PC-3 (cell line): ENCODE measurements around the gene EIF5. TPM values are rescaled to one million over a fixed set of nuclear protein-coding genes. Genes with fewer than 3 reads are reported as not detected.

Experiments
- ATAC-seq: fragments of 200-7000 bp; cut with Tn5 transposase; 2 replicates; pipeline ENCODE4 v1.9.1; 2020; ENCODE audit warnings: mild to moderate bottlenecking, moderate library complexity
- BruUV-seq: library from RNA; stranded (reverse); fragments of 400-500 nt; replicated peaks from 2 replicates; lab custom pipeline; 2021; lab: Mats Ljungman, UMichigan
- CTCF ChIA-PET: fragments of 300-600 bp; sonication (Branson Sonifier 250); formaldehyde crosslinking; loops from one replicate; lab custom pipeline; 2022; ENCODE audit warnings: antibody characterized with exemption; lab: Charles Lee
- POLR2A ChIA-PET: fragments of 300-600 bp; sonication (Branson Sonifier 250); formaldehyde crosslinking; loops from one replicate; lab custom pipeline; 2022; ENCODE audit warnings: antibody characterized with exemption; ENCODE audit not compliant: unreplicated experiment; lab: Charles Lee
- DNase-seq: peaks from one replicate; pipeline ENCODE4 v3.0.0-alpha.2; 2015
- H2AFZ ChIP-seq: fragments of 300-600 bp; sonication (generic); 2 replicates; pipeline ENCODE4 v1.6.0; 2016; ENCODE audit warnings: antibody characterized with exemption, low read length
- H3F3A ChIP-seq: fragments of 300-600 bp; sonication (generic); one replicate; pipeline ENCODE4 v1.6.0; 2017; ENCODE audit warnings: antibody characterized with exemption, low read length, control low read depth, mild to moderate bottlenecking; ENCODE audit not compliant: unreplicated experiment
- H3K27ac ChIP-seq: fragments of 300-600 bp; sonication (generic); 2 replicates; pipeline ENCODE4 v1.5.1; 2016; ENCODE audit warnings: mild to moderate bottlenecking, low read length
- H3K27me3 ChIP-seq: fragments of 300-600 bp; sonication (generic); 2 replicates; pipeline ENCODE4 v1.6.1; 2016; ENCODE audit warnings: low read length, mixed read lengths
- H3K36me3 ChIP-seq: fragments of 300-600 bp; sonication (generic); 2 replicates; pipeline ENCODE4 v1.6.1; 2016; ENCODE audit warnings: low read depth, mixed run types, low read length, mixed read lengths
- H3K4me1 ChIP-seq: fragments of 300-600 bp; sonication (generic); 2 replicates; pipeline ENCODE4 v1.5.1; 2016; ENCODE audit warnings: low read length; ENCODE audit not compliant: insufficient read depth
- H3K4me2 ChIP-seq: fragments of 300-600 bp; sonication (generic); 2 replicates; pipeline ENCODE4 v1.6.0; 2016; ENCODE audit warnings: low read length
- H3K4me3 ChIP-seq: fragments of 300-600 bp; sonication (generic); 2 replicates; pipeline ENCODE4 v1.5.1; 2016; ENCODE audit warnings: mild to moderate bottlenecking, low read length, mixed read lengths
- H3K79me2 ChIP-seq: fragments of 300-600 bp; sonication (generic); 2 replicates; pipeline ENCODE4 v1.6.1; 2017; ENCODE audit warnings: low read length, mixed read lengths
- H3K9ac ChIP-seq: fragments of 300-600 bp; sonication (generic); 2 replicates; pipeline ENCODE4 v1.6.0; 2016; ENCODE audit warnings: mild to moderate bottlenecking, low read length
- H3K9me2 ChIP-seq: fragments of 300-600 bp; sonication (generic); replicated peaks from 2 replicates; pipeline ENCODE4 v1.6.1; 2016; ENCODE audit warnings: mixed run types, low read length, mixed read lengths
- H3K9me3 ChIP-seq: fragments of 300-600 bp; sonication (generic); 2 replicates; pipeline ENCODE4 v1.6.1; 2016; ENCODE audit warnings: low read length, mixed read lengths
- H4K20me1 ChIP-seq: fragments of 300-600 bp; sonication (generic); 2 replicates; pipeline ENCODE4 v1.6.1; 2016; ENCODE audit warnings: low read length, mixed read lengths
- EZH2 ChIP-seq: fragments of 300-600 bp; sonication (generic); IDR thresholded peaks from one replicate; pipeline ENCODE4 v1.6.1; 2017; ENCODE audit warnings: antibody characterized with exemption, mild to moderate bottlenecking, low read length; ENCODE audit not compliant: unreplicated experiment
- EZH2phosphoT487 ChIP-seq: fragments of 300-600 bp; sonication (generic); IDR thresholded peaks from 2 replicates; pipeline ENCODE4 v1.6.1; 2018; ENCODE audit warnings: mild to moderate bottlenecking, antibody characterized with exemption, low read length, borderline replicate concordance
- intact Hi-C: fragments of 100-400 bp; cut with micrococcal nuclease; formaldehyde crosslinking; loops from 2 replicates; pipeline ENCODE4 v1.9.0; 2023
- total RNA-seq: library from RNA; depleted of rRNA; stranded (reverse); fragments of >200 nt; gene quantifications from 2 replicates; pipeline ENCODE4 v1.2.3, GENCODE V29; 2014
- TF ChIP-seq, protein P1 (sequence below): fragments of 300-600 bp; sonication (generic); conservative IDR thresholded peaks from 2 replicates; pipeline ENCODE4 v1.5.1; 2017; ENCODE audit warnings: antibody characterized with exemption, low read depth, mild to moderate bottlenecking, low read length

EIF5 gene
- total RNA-seq, 1 experiment from 2014 or later = 216 TPM

DNA sequence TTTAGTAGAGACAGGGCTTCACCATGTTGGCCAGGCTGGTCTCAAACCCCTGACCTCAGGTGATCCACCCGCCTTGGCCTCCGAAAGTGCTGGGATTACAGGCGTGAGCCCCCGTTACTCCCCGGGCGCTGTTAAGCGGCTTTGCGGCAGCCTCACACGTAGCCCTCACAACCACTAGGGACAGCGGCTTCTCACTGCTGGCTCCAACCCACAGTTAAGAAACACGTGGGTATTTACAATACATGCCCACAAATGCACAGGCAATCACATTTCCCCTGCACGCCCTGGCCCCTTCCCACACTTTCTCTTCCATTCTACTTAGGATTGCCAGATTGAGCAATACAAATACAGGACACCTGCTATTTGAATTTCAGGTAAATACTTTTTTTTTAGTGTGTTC, 37.0 kb upstream of the EIF5 start:
- no peaks in the 10 kb centered on the region for H3K27me3 ChIP-seq
- no peak overlapping the region for H3K27ac ChIP-seq
- DNase-seq = no peak
- no peak overlapping the region for H3K4me2 ChIP-seq
- BruUV-seq = no TSS peak
- TF ChIP-seq EZH2phosphoT487 = no peak
- TF ChIP-seq, protein P1, sequence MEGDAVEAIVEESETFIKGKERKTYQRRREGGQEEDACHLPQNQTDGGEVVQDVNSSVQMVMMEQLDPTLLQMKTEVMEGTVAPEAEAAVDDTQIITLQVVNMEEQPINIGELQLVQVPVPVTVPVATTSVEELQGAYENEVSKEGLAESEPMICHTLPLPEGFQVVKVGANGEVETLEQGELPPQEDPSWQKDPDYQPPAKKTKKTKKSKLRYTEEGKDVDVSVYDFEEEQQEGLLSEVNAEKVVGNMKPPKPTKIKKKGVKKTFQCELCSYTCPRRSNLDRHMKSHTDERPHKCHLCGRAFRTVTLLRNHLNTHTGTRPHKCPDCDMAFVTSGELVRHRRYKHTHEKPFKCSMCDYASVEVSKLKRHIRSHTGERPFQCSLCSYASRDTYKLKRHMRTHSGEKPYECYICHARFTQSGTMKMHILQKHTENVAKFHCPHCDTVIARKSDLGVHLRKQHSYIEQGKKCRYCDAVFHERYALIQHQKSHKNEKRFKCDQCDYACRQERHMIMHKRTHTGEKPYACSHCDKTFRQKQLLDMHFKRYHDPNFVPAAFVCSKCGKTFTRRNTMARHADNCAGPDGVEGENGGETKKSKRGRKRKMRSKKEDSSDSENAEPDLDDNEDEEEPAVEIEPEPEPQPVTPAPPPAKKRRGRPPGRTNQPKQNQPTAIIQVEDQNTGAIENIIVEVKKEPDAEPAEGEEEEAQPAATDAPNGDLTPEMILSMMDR = 0 out of 2 replicates have a peak, but pooled peaks have one; percentile 17
- H3K79me2 ChIP-seq = no peaks in the 10 kb centered on the region
- H3K36me3 ChIP-seq = no peaks in the 10 kb centered on the region
- H3F3A ChIP-seq = no peaks in the 10 kb centered on the region
- no peaks in the 10 kb centered on the region for H4K20me1 ChIP-seq
- H2AFZ ChIP-seq = no peak overlapping the region
- H3K4me1 ChIP-seq = peaks cover 23% of the 10 kb centered on the region
- POLR2A ChIA-PET = no interaction called here
- H3K9me3 ChIP-seq = no peaks in the 10 kb centered on the region
- intact Hi-C loops = loop anchor here (2.0 kb wide), 1 partner anchor 94 kb away; no protein-coding TSS in a partner anchor
- no peak for ATAC-seq
- CTCF ChIA-PET = no interaction called here
- H3K9ac ChIP-seq = no peak overlapping the region
- no peaks in the 10 kb centered on the region for H3K9me2 ChIP-seq
- H3K4me3 ChIP-seq = no peak overlapping the region

DNA sequence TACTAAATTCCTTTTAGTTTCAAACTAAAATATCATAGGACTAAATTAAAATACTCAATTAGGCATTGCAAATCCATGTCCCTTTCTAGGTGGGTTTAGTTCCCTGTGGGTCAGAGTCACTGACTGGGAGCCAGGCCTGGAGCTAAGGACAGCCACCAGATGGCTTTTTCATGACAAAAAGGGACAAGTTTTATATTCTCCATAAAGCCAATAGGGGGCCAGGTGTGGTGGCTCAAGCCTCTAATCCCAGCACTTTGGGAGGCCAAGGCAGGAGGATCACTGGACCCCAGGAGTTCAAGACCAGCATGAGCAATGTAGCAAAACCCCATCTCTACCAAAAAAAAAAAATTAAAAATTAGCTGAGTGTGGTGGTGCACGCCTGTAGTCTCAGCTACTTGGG, 35.4 kb upstream of the EIF5 start:
- H3K9me3 ChIP-seq = no peaks in the 10 kb centered on the region
- H3F3A ChIP-seq = no peaks in the 10 kb centered on the region
- H3K36me3 ChIP-seq = no peaks in the 10 kb centered on the region
- intact Hi-C loops = no loop called here
- H3K79me2 ChIP-seq = no peaks in the 10 kb centered on the region
- H3K4me1 ChIP-seq = peaks cover 27% of the 10 kb centered on the region
- H4K20me1 ChIP-seq = no peaks in the 10 kb centered on the region
- no peaks in the 10 kb centered on the region for H3K27me3 ChIP-seq
- no peaks in the 10 kb centered on the region for H3K9me2 ChIP-seq
- no peak overlapping the region for H2AFZ ChIP-seq
- ChIA-PET POLR2A (no interaction called here), CTCF (no interaction called here)
- ATAC-seq (no peak), DNase-seq (no peak)
- no peak overlapping the region for H3K9ac ChIP-seq
- no peak overlapping the region for H3K4me2 ChIP-seq
- TF ChIP-seq, protein P1 = peak; percentile 44
- TF ChIP-seq EZH2 = no peak
- no peak for TF ChIP-seq EZH2phosphoT487
- no peak overlapping the region for H3K27ac ChIP-seq
- BruUV-seq = no TSS peak
- H3K4me3 ChIP-seq = no peak overlapping the region

DNA sequence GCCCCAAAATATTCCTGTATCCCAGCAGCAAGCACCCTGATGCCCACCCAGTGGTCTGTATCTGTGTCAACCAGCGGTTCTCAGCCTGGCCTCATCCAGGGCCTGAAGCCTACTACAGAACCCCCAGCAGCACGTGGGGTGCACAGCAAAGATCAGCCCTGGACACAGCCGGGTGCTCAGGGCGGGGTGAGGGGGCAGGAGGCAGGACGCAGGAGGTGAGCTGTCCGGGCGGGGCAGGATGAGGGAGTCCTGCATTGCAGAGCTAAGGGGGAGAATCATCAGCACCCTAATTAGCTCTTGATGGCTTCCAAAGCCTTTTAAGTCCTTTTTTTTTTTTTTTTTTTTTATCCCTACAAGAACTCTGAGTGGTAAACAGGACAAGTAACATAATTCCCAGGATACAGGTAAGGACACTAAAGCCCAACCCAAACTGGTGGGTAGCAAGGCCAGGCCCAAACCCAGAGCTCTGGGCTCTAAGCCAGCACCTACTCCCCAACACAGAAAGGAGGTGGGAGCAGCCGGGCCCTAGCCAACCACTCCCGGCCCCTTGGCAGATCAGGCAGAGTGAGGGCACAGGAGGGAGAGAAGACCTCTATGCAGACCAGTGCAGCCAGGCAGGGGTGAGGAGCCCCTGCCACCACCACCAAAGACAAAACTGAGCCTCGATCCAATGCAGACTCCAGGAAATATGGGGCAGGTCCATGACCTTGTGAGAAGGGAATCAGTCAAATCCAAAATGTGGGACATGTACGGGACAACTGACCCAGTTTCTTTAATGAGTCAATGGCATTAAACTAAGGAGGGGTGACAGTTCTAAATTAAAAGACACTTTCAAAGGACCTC, 32.3 kb upstream of the EIF5 start:
- Histone ChIP-seq H3K4me1 (peaks cover 14% of the 10 kb centered on the region), H3K27ac (peak overlapping the region; percentile 33), H3K79me2 (no peaks in the 10 kb centered on the region), H3K36me3 (no peaks in the 10 kb centered on the region), H4K20me1 (no peaks in the 10 kb centered on the region), H3K9me2 (no peaks in the 10 kb centered on the region), H3F3A (no peaks in the 10 kb centered on the region), H3K27me3 (no peaks in the 10 kb centered on the region), H2AFZ (peak overlapping the region; percentile 60), H3K9me3 (no peaks in the 10 kb centered on the region), H3K4me2 (peak overlapping the region; percentile 35), H3K9ac (no peak overlapping the region; the same call in 1 of the 2 replicates), H3K4me3 (no peak overlapping the region)
- BruUV-seq = no TSS peak
- ChIA-PET POLR2A (interaction anchor here (0.7 kb wide), 1 partner anchor 294 kb away, joined by 13 read pairs; no protein-coding TSS in a partner anchor), CTCF (interaction anchor here (0.6 to 0.9 kb wide), 3 partner anchors 21 to 197 kb away, joined by 8 to 15 read pairs (median 10); no protein-coding TSS in a partner anchor)
- TF ChIP-seq, protein P1 = no peak
- no peak for TF ChIP-seq EZH2phosphoT487
- no peak for TF ChIP-seq EZH2
- DNase-seq (peak; percentile 35), ATAC-seq (peak; percentile 92)
- intact Hi-C loops = no loop called here
